Hepatocyte (in vitro differentiated cells): ENCODE data around the gene ATMIN. TPM values are rescaled to one million over a fixed set of nuclear protein-coding genes. Genes with fewer than 3 reads are reported as not detected.

ENCODE experiments used
- DNase-seq: peaks from one replicate; pipeline ENCODE4 v3.0.0-alpha.2; 2016; ENCODE audit warnings: low spot score
- H2AFZ ChIP-seq: fragments of 200-600 bp; sonication (generic); 2 replicates; pipeline ENCODE4 v1.6.0; 2016; ENCODE audit warnings: antibody characterized with exemption, mild to moderate bottlenecking
- H3K27ac ChIP-seq: fragments of 200-600 bp; sonication (generic); 2 replicates; pipeline ENCODE4 v1.5.1; 2016; ENCODE audit warnings: mild to moderate bottlenecking
- H3K27me3 ChIP-seq: fragments of 200-600 bp; sonication (generic); 2 replicates; pipeline ENCODE4 v1.6.1; 2016
- H3K36me3 ChIP-seq: fragments of 200-600 bp; sonication (generic); replicated peaks from 2 replicates; pipeline ENCODE4 v1.5.1; 2016; ENCODE audit warnings: low read depth; ENCODE audit not compliant: insufficient read depth
- H3K4me1 ChIP-seq: fragments of 200-600 bp; sonication (generic); 2 replicates; pipeline ENCODE4 v1.5.1; 2016; ENCODE audit warnings: mild to moderate bottlenecking, moderate library complexity; ENCODE audit not compliant: insufficient read depth
- H3K4me2 ChIP-seq: fragments of 200-600 bp; sonication (generic); 2 replicates; pipeline ENCODE4 v1.6.0; 2016
- H3K4me3 ChIP-seq: fragments of 200-600 bp; sonication (generic); 2 replicates; pipeline ENCODE4 v1.5.1; 2016; ENCODE audit warnings: mild to moderate bottlenecking
- H3K79me2 ChIP-seq: fragments of 200-600 bp; sonication (generic); 2 replicates; pipeline ENCODE4 v1.6.0; 2017; ENCODE audit warnings: mild to moderate bottlenecking
- H3K9me2 ChIP-seq: fragments of 200-600 bp; sonication (generic); replicated peaks from 2 replicates; pipeline ENCODE4 v1.6.0; 2017; ENCODE audit warnings: mild to moderate bottlenecking; ENCODE audit not compliant: insufficient read depth
- H3K9me3 ChIP-seq: fragments of 200-600 bp; sonication (generic); 2 replicates; pipeline ENCODE4 v1.5.1; 2016; ENCODE audit warnings: low read depth, mild to moderate bottlenecking
- H4K20me1 ChIP-seq: fragments of 200-600 bp; sonication (generic); 2 replicates; pipeline ENCODE4 v1.6.0; 2016; ENCODE audit warnings: mild to moderate bottlenecking; ENCODE audit not compliant: insufficient read depth, poor library complexity, severe bottlenecking
- EZH2 ChIP-seq: fragments of 200-600 bp; sonication (generic); IDR thresholded peaks from 2 replicates; pipeline ENCODE4 v1.6.1; 2016; ENCODE audit warnings: antibody characterized with exemption, mild to moderate bottlenecking, borderline replicate concordance
- EZH2phosphoT487 ChIP-seq: fragments of 200-600 bp; sonication (generic); IDR thresholded peaks from one replicate; pipeline ENCODE4 v1.6.1; 2018; ENCODE audit warnings: antibody characterized with exemption, mild to moderate bottlenecking, low read depth, moderate library complexity; ENCODE audit not compliant: unreplicated experiment, severe bottlenecking
- WGBS: methylation state at CpG from one replicate; pipeline ENCODE4 v1.1.6; 2016; ENCODE audit warnings: low lambda C conversion rate; ENCODE audit errors: missing lambda C conversion rate; 5-methylcytosine and 5-hydroxymethylcytosine counted together
- polyA plus RNA-seq: library from polyadenylated mRNA; unstranded; fragments of >200 nt; fragmentation: Nextera tagmentation; extraction: Ambion mirVana; gene quantifications from 2 replicates; pipeline ENCODE4 v1.2.1, GENCODE V29; 2016
- total RNA-seq: library from RNA; depleted of rRNA; stranded (reverse); fragments of >200 nt; gene quantifications from 2 replicates; pipeline ENCODE4 v1.2.3, GENCODE V29; 2014
- TF ChIP-seq, protein P1 (sequence below): fragments of 200-600 bp; sonication (generic); IDR thresholded peaks from 2 replicates; pipeline ENCODE4 v1.5.1; 2016; ENCODE audit warnings: antibody characterized with exemption, mild to moderate bottlenecking; ENCODE audit not compliant: poor library complexity

Gene ATMIN
- total and polyA plus RNA-seq, 2 experiments from 2014 or later = 30.7 to 58.4 TPM

DNA sequence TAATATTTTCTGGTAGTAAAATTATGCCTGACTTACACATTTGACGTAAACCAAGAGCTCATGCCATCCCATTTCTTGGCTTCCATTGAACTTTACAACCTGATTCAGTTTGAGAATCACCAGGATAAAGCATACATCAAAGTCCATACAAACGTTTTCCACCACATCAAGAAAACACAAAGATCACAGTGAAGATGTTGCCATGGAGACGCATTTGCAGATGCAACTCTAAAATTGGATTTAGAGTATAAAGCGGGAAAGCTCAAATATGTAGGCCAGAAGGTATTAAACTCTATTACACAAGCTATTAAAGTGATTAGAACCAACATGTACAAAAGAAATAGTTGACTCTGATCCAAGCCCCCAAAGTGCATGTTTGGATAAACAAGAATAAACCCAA, 31.0 kb downstream of the ATMIN start:
- Histone ChIP-seq H4K20me1 (no peaks in the 10 kb centered on the region), H3K9me3 (no peaks in the 10 kb centered on the region), H3K4me1 (peaks cover 9% of the 10 kb centered on the region), H3K36me3 (no peaks in the 10 kb centered on the region), H3K27me3 (no peaks in the 10 kb centered on the region), H2AFZ (no peak overlapping the region), H3K9me2 (no peaks in the 10 kb centered on the region), H3K4me2 (peak overlapping the region; percentile 49), H3K4me3 (no peak overlapping the region), H3K27ac (peak overlapping the region; percentile 65), H3K79me2 (no peaks in the 10 kb centered on the region)
- 60% methylated on average over 4 of the region's 4 CpGs for WGBS
- peak; percentile 27 for DNase-seq
- no peak for TF ChIP-seq EZH2
- TF ChIP-seq, protein P1, sequence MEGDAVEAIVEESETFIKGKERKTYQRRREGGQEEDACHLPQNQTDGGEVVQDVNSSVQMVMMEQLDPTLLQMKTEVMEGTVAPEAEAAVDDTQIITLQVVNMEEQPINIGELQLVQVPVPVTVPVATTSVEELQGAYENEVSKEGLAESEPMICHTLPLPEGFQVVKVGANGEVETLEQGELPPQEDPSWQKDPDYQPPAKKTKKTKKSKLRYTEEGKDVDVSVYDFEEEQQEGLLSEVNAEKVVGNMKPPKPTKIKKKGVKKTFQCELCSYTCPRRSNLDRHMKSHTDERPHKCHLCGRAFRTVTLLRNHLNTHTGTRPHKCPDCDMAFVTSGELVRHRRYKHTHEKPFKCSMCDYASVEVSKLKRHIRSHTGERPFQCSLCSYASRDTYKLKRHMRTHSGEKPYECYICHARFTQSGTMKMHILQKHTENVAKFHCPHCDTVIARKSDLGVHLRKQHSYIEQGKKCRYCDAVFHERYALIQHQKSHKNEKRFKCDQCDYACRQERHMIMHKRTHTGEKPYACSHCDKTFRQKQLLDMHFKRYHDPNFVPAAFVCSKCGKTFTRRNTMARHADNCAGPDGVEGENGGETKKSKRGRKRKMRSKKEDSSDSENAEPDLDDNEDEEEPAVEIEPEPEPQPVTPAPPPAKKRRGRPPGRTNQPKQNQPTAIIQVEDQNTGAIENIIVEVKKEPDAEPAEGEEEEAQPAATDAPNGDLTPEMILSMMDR = no peak
- no peak for TF ChIP-seq EZH2phosphoT487

DNA sequence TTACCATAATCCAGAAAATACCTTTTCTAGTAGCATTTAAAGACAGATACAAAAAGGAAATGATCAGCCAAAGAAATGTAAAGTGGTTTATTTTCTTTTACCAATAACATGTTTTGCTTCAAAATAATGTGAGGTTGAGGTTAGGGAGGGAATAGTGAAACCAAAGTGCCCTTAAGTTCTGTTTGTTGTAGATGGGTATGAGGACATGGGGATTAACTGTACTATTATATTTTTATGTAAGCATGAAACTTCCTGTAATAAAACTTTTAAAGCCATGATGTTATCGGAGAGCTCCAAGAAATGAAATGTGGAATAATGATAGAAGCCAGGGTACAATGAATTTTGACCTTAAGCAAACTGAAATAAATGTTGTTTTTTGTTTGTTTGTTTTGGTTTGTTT, 31.5 kb downstream of the ATMIN start:
- WGBS = 52% methylated on average over 1 of the region's 1 CpG
- H3K9me2 ChIP-seq = no peaks in the 10 kb centered on the region
- peaks cover 9% of the 10 kb centered on the region for H3K4me1 ChIP-seq

DNA sequence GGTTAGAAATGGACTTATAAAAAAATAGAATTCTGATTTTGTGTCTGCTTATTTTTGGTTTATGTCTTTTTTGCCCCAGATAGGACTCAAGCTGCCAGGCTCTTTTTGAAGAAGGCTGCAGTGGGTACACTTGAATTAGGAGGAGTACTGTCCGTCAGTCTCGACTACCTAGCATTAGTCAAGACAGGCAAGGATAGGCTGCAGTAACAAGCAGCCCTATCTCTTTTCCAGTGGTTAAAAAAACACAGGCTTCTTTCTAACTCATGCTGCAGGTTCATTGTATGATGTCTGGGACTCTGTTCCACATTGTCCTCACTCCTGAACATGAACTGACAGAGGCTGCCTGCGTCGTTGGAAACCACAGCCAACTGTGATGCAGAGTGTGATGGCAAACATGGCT, 33.4 kb downstream of the ATMIN start:
- Histone ChIP-seq H3K9me3 (no peaks in the 10 kb centered on the region), H3K27me3 (no peaks in the 10 kb centered on the region)
- 92% methylated on average over 4 of the region's 4 CpGs for WGBS

More for the DNA sequence above, 31.5 kb downstream of the ATMIN start:
- H3K36me3 ChIP-seq = no peaks in the 10 kb centered on the region
- no peaks in the 10 kb centered on the region for H3K9me3 ChIP-seq
- no peak overlapping the region for H2AFZ ChIP-seq
- TF ChIP-seq EZH2 (no peak), EZH2phosphoT487 (no peak)
- TF ChIP-seq, protein P1 = no peak
- peak overlapping the region; percentile 65 for H3K27ac ChIP-seq
- H3K4me3 ChIP-seq = no peak overlapping the region
- no peak for DNase-seq
- H3K27me3 ChIP-seq = no peaks in the 10 kb centered on the region
- H3K4me2 ChIP-seq = peak overlapping the region; percentile 49
- no peaks in the 10 kb centered on the region for H3K79me2 ChIP-seq
- H4K20me1 ChIP-seq = no peaks in the 10 kb centered on the region

More for the DNA sequence above, 33.4 kb downstream of the ATMIN start:
- Histone ChIP-seq H3K9me2 (no peaks in the 10 kb centered on the region), H3K4me1 (peaks cover 9% of the 10 kb centered on the region), H3K4me2 (no peak overlapping the region), H3K4me3 (no peak overlapping the region), H3K36me3 (no peaks in the 10 kb centered on the region), H3K27ac (no peak overlapping the region), H3K79me2 (no peaks in the 10 kb centered on the region), H4K20me1 (no peaks in the 10 kb centered on the region), H2AFZ (no peak overlapping the region)
- DNase-seq = no peak
- TF ChIP-seq EZH2phosphoT487 = no peak
- no peak for TF ChIP-seq EZH2
- TF ChIP-seq, protein P1 = no peak
